SU-DHL-6 (cell line): Measurements from ENCODE around the gene ABCD1.

Experiments
- H2AFZ ChIP-seq: fragments of 200-600 bp; sonication (generic); 2 replicates; pipeline ENCODE4 v1.6.1; 2014; ENCODE audit warnings: low read depth, mild to moderate bottlenecking, moderate library complexity, mixed read lengths, antibody characterized with exemption, low read length; ENCODE audit not compliant: severe bottlenecking
- H3F3A ChIP-seq: fragments of 200-600 bp; shearing (Covaris generic); 2 replicates; pipeline ENCODE4 v1.6.0; 2016; ENCODE audit warnings: antibody characterized with exemption, mild to moderate bottlenecking; ENCODE audit not compliant: insufficient read depth
- H3K27ac ChIP-seq: fragments of 200-600 bp; sonication (generic); 2 replicates; pipeline ENCODE4 v1.5.1; 2016; ENCODE audit warnings: low read depth, mild to moderate bottlenecking, low read length, moderate library complexity, mixed read lengths
- H3K27me3 ChIP-seq: fragments of 200-600 bp; sonication (generic), shearing (Covaris generic); 2 replicates; pipeline ENCODE4 v1.6.0; 2014; ENCODE audit warnings: mild to moderate bottlenecking, low read length
- H3K36me3 ChIP-seq: fragments of 200-600 bp; sonication (generic); 2 replicates; pipeline ENCODE4 v1.6.1; 2014; ENCODE audit warnings: mild to moderate bottlenecking, low read length, mixed read lengths
- H3K4me2 ChIP-seq: fragments of 300-600, 200-600 bp; shearing (Covaris generic), sonication (generic); 2 replicates; pipeline ENCODE4 v1.6.0; 2014; ENCODE audit warnings: low read length, low read depth, mild to moderate bottlenecking; ENCODE audit not compliant: poor library complexity, severe bottlenecking
- H3K4me3 ChIP-seq: fragments of 200-600 bp; sonication (generic); 2 replicates; pipeline ENCODE4 v1.5.1; 2014; ENCODE audit warnings: antibody characterized with exemption, low read length, mild to moderate bottlenecking, mixed read lengths; ENCODE audit not compliant: insufficient read depth, poor library complexity, severe bottlenecking
- H3K79me2 ChIP-seq: fragments of 200-600 bp; sonication (generic); 2 replicates; pipeline ENCODE4 v1.6.1; 2014; ENCODE audit warnings: mild to moderate bottlenecking, low read length, moderate library complexity; ENCODE audit not compliant: insufficient read depth
- H3K9ac ChIP-seq: fragments of 200-600 bp; sonication (generic); 2 replicates; pipeline ENCODE4 v1.7.0; 2014; ENCODE audit warnings: mild to moderate bottlenecking, low read length
- H3K9me2 ChIP-seq: fragments of 200-600 bp; sonication (generic); replicated peaks from 2 replicates; pipeline ENCODE4 v1.6.1; 2014; ENCODE audit warnings: low read length; ENCODE audit not compliant: insufficient read depth
- H3K9me3 ChIP-seq: fragments of 200-600 bp; sonication (generic); 2 replicates; pipeline ENCODE4 v1.6.1; 2014; ENCODE audit warnings: low read length, mixed read lengths; ENCODE audit not compliant: insufficient read depth
- H4K20me1 ChIP-seq: fragments of 200-600 bp; sonication (generic); 2 replicates; pipeline ENCODE4 v1.6.1; 2014; ENCODE audit warnings: low read depth, mild to moderate bottlenecking, antibody characterized with exemption, low read length, moderate library complexity, mixed read lengths
- EZH2phosphoT487 ChIP-seq: fragments of 200-600 bp; sonication (generic), shearing (Covaris generic); conservative IDR thresholded peaks from 2 replicates; pipeline ENCODE4 v1.6.1; 2018; ENCODE audit warnings: mild to moderate bottlenecking, antibody characterized with exemption, low read length, moderate library complexity, mixed read lengths
- TF ChIP-seq, protein P1 (sequence below): fragments of 200-600 bp; sonication (generic); IDR thresholded peaks from one replicate; pipeline ENCODE4 v1.5.1; 2017; ENCODE audit warnings: antibody characterized with exemption, mild to moderate bottlenecking, low read length, moderate library complexity; ENCODE audit not compliant: insufficient read depth, poor library complexity, severe bottlenecking

ABCD1 gene

GRCh38 chrX:153700376-153700945 lies 24.2 kb upstream of the ABCD1 start:
- Histone ChIP-seq H3K36me3 (no peaks in the 10 kb centered on the region), H3K9me3 (no peaks in the 10 kb centered on the region), H3K9ac (no peak overlapping the region), H3F3A (no peaks in the 10 kb centered on the region), H3K9me2 (no peaks in the 10 kb centered on the region), H4K20me1 (no peaks in the 10 kb centered on the region), H3K27ac (no peak overlapping the region), H3K79me2 (no peaks in the 10 kb centered on the region), H2AFZ (no peak overlapping the region), H3K27me3 (no peaks in the 10 kb centered on the region), H3K4me2 (no peak overlapping the region), H3K4me3 (no peak overlapping the region)
- TF ChIP-seq, protein P1, sequence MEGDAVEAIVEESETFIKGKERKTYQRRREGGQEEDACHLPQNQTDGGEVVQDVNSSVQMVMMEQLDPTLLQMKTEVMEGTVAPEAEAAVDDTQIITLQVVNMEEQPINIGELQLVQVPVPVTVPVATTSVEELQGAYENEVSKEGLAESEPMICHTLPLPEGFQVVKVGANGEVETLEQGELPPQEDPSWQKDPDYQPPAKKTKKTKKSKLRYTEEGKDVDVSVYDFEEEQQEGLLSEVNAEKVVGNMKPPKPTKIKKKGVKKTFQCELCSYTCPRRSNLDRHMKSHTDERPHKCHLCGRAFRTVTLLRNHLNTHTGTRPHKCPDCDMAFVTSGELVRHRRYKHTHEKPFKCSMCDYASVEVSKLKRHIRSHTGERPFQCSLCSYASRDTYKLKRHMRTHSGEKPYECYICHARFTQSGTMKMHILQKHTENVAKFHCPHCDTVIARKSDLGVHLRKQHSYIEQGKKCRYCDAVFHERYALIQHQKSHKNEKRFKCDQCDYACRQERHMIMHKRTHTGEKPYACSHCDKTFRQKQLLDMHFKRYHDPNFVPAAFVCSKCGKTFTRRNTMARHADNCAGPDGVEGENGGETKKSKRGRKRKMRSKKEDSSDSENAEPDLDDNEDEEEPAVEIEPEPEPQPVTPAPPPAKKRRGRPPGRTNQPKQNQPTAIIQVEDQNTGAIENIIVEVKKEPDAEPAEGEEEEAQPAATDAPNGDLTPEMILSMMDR, result no peak
- no peak for TF ChIP-seq EZH2phosphoT487

DNA sequence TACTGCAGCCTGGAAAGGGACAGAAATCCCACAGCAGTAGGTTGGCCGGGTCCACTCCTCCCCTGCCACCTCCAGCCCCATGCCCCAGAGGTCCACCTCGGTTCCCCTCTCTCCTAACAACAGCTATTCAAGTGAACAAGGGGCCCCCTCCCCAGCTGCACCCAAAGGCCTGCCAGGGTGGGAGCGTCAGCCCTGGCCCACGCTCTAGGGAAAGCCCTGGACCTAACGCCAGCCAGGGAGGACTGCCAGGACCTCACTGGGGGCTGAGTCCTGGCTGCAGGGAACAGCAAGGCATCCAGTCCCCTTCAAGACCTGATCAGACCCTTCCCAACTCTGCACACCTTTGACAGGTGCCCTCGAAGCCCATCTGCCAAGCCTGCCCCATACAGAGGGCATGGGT lies 23.7 kb upstream of the ABCD1 start:
- Histone ChIP-seq H3K27ac (no peak overlapping the region), H3F3A (no peaks in the 10 kb centered on the region), H3K9me2 (no peaks in the 10 kb centered on the region), H3K79me2 (no peaks in the 10 kb centered on the region), H3K4me3 (no peak overlapping the region), H3K9ac (no peak overlapping the region), H4K20me1 (no peaks in the 10 kb centered on the region), H3K36me3 (no peaks in the 10 kb centered on the region), H3K27me3 (no peaks in the 10 kb centered on the region), H2AFZ (no peak overlapping the region), H3K9me3 (no peaks in the 10 kb centered on the region), H3K4me2 (no peak overlapping the region)
- TF ChIP-seq, protein P1, result no peak
- no peak for TF ChIP-seq EZH2phosphoT487

GRCh38 chrX:153701706-153702105 lies 22.9 kb upstream of the ABCD1 start:
- Histone ChIP-seq H3K4me3 (no peak overlapping the region), H3K9me3 (no peaks in the 10 kb centered on the region), H3K36me3 (no peaks in the 10 kb centered on the region), H3K27ac (no peak overlapping the region), H3K4me2 (no peak overlapping the region), H3K79me2 (no peaks in the 10 kb centered on the region), H3K9ac (no peak overlapping the region), H4K20me1 (no peaks in the 10 kb centered on the region), H3K27me3 (no peaks in the 10 kb centered on the region), H3F3A (no peaks in the 10 kb centered on the region), H3K9me2 (no peaks in the 10 kb centered on the region), H2AFZ (no peak overlapping the region)
- TF ChIP-seq EZH2phosphoT487, result no peak
- TF ChIP-seq, protein P1, result no peak
